Measurements from ENCODE around the gene PLEKHM3. TPM values are rescaled to one million over a fixed set of nuclear protein-coding genes. Genes with fewer than 3 reads are reported as not detected.
"Not testable (repeated sequence)": the region's sequence is repeated elsewhere in the genome, so short reads cannot be mapped to it uniquely, and the experiment has no call there.

Gene PLEKHM3
- total RNA-seq, 1 donor from 2014 or later = 12.5 TPM

DNA sequence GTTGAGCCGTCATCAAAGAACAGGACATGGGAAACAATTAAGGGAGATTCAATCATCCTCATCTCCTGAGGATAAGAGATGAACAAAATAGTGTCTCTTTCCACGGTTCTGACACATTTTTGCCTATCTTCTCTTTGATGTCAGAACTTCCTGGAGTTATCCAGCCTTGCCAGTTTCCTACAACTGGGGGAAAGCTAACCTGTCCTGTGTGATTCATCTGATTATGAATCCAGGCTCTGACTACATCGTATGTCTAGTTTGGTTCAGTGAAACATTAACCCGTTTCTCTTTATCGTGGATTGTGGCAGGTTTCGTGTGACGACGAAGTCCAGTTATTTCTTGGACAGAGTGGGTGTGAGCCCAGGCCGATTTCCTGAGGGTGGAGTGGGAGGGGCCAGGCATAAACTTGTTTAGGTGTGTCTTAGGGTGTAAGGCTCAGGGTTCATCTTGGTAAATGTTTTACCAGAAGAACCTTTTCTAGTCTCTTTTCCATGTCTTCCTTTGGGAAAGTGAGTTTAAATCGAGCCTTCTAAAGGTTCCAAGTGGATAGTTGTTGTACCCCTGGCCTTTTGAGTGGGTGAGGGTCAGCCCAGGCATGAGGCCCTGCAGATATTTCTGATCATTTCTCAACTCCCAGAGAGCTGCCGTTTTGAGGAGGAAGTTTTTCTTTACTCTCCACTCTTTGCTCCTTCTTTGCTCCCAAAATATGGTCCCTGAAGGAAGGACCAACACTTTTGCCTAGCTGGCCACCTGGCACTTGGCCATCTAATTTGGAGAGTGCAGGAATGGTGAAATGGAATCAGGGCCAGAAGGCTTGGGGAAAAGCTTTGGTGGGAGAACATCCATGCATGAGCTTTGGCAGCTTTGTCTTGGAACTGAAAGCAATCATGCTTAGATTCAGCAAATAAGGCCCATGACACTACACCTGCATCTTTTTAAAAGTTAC lies 205.2 kb downstream of the PLEKHM3 start:
- ATAC-seq (ENCODE audit: poor library complexity) = peak; percentile 40
- no peak for DNase-seq
- intact Hi-C loops (cut with DNase I) = no loop called here

DNA sequence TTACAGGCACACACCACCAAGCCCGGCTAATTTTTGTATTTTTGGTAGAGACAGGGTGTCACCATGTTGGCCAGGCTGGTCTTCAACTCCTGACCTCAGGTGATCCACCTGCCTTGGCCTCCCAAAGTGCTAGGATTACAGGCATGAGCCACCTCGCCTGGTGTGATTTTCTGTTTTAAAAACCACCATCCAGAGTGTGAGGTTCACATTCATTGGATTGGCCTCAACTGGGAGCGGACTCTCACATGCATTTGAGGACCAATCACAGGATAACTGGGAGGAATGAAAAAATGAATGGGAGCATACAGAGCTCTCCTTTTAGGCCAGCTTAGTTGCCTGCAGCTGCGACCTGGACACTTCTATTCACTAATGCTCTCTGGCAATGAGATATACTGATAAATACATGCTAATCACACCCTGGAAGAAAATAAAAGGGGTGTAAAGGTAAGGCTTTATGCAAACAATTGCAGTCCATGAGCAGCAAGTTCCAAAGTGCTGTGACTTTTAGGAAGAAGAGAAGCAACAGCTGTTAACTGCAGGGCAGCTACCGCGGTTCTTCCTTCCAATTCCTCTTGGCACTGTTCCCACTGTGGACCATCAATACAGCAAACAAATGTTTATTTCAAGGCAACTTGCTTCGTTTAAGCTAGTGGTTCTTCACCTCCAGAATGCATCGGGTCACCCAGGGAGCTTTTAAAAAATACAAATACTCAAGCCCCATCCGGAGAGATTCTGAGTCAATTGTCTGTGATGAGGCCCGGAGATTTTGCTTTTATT lies 206.1 kb downstream of the PLEKHM3 start:
- intact Hi-C loops (cut with DNase I) = no loop called here
- ATAC-seq (ENCODE audit: poor library complexity) (no peak), DNase-seq (no peak)

DNA sequence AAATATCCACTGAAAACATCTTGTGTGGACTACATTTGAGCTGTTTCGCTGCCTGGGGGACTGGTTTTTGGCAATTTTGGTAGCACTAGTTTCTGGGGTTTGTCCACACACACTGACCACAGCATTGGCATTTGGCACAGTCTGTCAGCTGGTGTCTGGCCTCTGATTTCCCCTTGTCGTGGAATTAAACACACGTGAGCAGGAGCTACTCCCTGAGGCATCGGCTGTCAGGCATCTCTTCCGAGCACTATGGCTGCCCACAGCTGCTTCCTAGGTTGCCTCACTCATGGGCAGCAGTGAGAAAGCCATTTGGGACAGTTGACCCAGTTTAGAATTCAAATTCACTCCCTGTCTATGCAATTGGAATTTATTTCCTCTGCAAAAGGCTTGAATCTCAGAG lies 208.8 kb downstream of the PLEKHM3 start:
- no peak for ATAC-seq (ENCODE audit: poor library complexity)
- intact Hi-C loops (cut with DNase I) = no loop called here

DNA sequence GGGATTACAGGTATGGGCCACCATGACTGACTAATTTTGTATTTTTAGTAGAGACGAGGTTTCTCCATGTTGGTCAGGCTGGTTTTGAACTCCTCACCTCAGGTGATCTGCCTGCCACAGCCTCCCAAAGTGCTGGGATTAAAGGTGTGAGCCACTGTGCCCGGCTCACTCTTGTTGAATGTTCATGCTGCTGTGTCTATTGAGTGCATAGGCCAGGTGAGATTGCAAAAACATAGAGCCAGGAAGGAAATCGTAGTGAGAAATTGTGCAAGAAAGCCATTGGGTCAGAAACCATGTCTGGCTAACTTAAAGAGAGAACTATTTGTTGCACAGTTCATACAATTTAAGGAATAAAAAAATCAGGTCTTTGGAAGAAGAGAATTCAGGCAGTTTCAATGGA lies 210.1 kb downstream of the PLEKHM3 start:
- intact Hi-C loops (cut with DNase I) = no loop called here
- no peak for ATAC-seq (ENCODE audit: poor library complexity)
- no peak for DNase-seq

More for the DNA sequence above, 208.8 kb downstream of the PLEKHM3 start:
- DNase-seq = no peak

DNA sequence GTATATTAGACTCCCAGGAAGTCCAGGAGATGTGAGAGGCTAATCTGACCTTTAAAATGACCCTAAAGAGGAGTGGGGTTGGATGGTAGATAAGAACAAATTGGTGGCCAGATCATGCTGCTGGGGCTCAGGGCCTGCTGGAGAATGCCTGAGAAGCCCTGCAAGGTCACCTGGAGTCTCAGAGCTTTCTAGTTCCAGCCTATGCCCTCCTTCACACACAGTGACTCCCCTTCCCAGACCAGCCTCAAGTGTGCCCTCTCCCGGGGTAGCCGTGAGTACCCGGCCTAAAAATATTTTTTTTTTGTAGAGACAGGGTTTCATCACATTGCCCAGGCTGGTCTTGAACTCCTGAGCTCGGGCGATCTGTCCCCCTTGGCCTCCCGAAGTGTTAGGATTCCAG lies 211.4 kb downstream of the PLEKHM3 start:
- intact Hi-C loops (cut with DNase I) = no loop called here
- ATAC-seq (ENCODE audit: poor library complexity) (no peak), DNase-seq (no peak)

DNA sequence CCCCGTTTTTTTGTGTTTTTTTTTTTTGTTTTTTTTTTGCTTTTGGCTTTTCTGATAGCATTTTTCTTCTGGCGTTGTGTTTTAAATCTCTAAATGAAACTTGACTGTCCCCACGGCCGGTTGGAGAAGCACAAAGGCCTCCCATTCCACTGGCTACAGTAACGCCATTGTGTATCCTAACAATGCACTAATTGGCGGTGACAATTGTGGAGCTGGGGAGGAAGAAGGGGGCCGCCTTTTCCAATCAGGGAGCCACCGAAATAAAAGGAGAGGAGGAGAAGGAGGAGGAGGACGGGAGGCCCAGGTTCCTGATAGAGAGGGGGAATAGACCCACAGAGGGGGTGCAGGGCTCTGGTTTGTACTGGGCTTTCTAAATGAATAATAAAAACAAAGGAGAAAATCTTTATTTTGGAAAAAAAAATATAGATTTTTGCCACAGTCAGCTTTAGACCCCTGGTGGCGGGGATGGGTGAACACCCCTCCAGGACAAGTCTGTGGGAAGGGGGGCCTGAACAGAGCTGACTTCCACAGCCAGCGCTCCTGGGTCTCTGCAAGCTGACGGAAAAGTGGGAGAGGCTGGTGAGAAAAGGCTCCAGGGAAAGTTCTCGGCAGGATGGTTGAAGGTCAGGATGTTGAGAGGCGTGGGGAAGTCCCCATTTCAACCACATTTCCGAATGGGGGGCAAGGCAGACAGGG lies 212.0 kb downstream of the PLEKHM3 start:
- ATAC-seq (ENCODE audit: poor library complexity) = no peak
- intact Hi-C loops (cut with DNase I) = no loop called here
- no peak for DNase-seq

DNA sequence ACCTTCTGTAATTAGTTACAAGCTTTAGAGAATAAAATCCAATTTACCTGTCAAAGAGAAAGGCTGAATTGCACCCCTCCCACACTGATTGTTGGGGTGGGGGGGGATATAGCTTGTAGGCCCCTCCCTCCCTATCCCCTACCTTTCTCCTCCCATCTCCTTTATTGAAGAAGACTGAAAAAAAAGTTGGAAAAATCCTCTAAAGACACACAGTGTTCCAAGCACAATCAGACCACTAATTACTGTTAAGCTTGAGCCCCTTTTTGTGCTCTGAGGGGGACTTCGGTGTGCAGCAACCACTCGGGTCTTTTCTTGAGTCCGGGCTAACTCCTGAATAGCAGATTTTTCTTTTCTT lies 212.6 kb downstream of the PLEKHM3 start:
- DNase-seq (no peak), ATAC-seq (ENCODE audit: poor library complexity) (no peak)
- intact Hi-C loops (cut with DNase I) = no loop called here

DNA sequence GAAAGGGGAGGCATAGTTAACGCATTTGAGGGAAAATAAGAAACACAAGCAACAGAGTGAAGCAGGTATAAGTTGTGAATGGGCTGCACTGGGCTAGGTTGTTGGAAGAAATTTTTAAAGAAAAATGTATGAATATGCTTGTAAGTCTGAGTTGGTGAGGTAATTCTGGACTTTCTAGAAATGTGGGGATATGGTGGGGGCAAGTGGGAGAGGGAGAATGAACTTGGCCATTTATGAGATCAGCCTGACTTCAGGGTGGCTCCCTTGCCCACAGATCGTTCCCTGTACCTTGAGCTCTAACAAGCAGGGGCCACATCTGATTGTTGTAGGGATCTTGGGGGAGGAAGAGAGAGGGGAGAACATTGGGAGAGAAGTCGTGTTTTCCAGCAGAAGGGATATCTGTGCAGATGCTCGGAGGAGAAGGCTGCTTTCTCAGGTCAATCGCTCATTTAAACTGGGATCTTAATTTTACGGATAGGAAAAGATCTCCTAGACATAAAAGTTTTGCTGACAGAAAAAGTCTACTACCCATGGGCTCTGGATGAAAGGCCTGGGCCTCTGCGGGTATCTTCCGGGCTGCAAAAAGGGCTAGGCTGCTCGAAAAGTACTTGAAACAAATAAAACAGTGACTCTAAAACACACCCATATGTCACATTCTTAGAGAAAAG lies 213.1 kb downstream of the PLEKHM3 start:
- ATAC-seq (ENCODE audit: poor library complexity) = no peak
- DNase-seq = no peak
- intact Hi-C loops (cut with DNase I) = no loop called here

DNA sequence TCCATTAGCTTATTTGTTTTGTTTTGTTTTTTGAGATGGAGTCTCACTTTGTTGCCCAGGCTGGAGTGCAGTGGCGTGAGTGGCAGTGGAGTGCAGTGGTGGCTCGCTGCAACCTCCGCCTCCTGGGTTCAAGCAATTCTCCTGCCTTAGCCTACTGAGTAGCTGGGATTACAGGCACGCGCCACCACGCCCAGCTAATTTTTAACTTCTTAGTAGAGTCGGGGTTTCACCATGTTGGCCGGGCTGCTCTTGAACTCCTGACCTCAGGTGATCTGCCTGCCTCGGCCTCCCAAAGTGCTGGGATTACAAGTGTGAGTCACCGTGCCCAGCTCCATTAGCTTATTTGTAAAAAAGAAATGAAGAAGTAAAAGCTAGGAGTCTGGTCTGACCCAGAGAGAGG lies 213.7 kb downstream of the PLEKHM3 start:
- DNase-seq; ATAC-seq (ENCODE audit: poor library complexity); intact Hi-C loops (cut with DNase I): not testable (repeated sequence)

DNA sequence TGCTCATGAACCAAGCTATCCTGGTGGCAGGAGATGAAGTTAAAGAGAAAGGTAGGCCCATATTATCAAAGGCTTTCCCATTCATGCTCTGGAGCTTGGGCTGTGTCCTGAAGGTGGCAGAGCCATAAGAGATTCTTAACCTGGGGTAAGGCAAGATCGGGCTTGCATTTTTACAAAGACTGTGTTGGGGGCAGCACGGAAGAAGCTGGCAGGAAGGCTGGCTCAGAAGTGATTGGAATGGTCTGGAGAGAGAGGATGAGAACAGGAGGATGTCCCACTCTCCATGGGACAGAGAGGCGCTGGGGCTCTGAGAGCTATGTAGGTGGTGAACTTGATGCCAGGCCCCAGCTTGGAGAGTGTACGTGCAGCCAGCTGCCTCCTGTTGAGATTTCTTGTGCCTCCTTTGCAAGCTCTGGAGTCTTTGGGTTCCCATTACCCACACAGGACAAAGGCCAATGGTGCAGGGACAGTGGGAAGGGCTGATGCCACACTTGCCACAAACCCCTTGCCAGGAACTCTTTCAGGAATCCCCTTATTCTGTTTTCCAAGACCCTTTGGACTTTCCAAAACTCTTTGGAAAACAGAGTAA lies 215.0 kb downstream of the PLEKHM3 start:
- no peak for DNase-seq
- intact Hi-C loops (cut with DNase I) = no loop called here

DNA sequence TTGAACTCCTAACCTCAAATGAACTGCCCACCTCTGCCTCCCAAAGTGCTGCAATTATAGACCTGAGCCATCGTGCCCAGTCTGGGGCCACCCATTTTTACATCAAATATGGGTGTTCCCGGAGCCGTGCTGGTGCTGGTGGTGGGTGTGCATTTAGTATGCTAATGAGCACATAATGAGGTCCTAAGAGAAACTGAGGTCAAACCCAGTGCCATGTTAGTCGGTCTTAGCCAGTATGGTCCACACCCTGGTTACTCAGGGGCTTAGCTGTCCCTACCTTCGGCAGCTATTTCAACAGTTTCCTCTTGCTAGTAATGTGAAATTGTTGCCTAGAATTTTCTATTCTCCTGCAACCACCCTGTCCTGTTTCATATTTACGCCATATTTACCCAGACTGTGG lies 217.2 kb downstream of the PLEKHM3 start:
- DNase-seq (no peak), ATAC-seq (ENCODE audit: poor library complexity) (no peak)
- intact Hi-C loops (cut with DNase I) = no loop called here

More for the DNA sequence above, 215.0 kb downstream of the PLEKHM3 start:
- ATAC-seq (ENCODE audit: poor library complexity) = no peak

DNA sequence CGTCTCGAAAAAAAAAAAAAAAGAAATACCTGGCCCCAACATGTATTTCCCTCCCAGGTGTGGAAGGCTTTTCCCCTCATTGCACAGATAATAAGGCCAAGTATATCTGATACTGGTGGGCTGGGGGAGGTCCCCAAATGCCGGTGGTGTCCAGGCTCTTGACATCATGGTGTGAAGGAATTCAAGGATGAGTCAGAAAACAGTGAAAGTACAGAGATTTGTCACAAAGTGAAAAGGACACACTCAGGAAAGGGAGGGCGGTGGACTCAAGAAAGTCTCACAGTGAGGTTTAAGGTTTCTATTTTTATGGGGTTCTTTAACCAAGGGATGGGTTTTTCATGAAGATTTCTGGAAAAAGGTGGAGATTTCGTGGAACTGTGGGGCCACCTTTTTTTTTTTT lies 217.8 kb downstream of the PLEKHM3 start:
- DNase-seq (no peak), ATAC-seq (ENCODE audit: poor library complexity) (no peak)
- intact Hi-C loops (cut with DNase I) = no loop called here

DNA sequence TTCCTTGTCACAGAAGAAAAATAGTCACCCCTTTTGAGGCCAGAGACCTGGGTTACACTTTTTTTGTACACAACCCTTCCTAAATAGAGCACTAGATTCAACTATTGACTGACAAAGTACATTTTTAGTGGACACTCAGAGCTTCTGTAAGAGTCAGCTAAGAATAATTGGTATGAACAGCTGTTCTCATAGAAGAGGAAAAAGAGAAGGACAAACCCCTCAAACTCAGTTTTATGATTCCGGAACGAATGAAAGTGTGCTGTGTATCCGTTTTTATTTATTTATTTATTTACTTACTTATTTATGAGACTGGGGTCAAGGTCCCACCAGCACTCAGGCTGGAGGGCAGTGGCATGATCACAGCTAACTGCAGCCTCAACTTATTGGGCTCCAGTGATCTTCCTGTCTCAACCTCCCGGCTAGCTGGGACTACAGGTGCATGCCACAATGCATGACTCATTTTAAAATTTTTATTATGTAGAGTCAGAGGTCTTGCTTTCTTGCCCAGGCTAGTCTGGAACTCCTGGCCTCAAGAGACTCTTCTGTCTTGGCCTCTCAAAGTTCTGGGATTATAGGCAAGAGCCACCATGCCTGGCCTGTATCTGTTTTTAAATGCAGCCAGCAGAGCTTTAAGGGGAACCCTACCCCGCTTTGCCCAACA lies 219.6 kb downstream of the PLEKHM3 start:
- intact Hi-C loops (cut with DNase I) = no loop called here
- no peak for DNase-seq
- ATAC-seq (ENCODE audit: poor library complexity) = no peak

DNA sequence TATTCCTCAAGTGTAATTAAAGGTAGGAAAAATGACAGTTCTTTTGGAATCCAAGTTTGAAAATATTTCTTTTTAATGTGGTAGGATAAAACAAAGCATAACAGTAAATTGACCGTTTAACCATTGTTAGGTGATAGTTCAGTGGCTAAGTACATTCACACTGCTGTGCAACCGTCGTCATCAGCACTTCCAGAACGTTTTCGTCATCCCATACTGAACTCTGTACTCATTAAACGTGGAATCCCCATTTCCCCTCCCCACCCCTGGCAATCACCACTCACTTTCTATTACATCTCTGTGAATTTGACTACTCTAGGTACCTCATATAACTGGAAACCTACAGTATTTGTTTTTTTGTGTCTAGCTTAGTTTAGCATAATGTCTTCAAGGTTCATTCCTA lies 222.7 kb downstream of the PLEKHM3 start:
- DNase-seq (no peak), ATAC-seq (ENCODE audit: poor library complexity) (no peak)
- intact Hi-C loops (cut with DNase I) = no loop called here

DNA sequence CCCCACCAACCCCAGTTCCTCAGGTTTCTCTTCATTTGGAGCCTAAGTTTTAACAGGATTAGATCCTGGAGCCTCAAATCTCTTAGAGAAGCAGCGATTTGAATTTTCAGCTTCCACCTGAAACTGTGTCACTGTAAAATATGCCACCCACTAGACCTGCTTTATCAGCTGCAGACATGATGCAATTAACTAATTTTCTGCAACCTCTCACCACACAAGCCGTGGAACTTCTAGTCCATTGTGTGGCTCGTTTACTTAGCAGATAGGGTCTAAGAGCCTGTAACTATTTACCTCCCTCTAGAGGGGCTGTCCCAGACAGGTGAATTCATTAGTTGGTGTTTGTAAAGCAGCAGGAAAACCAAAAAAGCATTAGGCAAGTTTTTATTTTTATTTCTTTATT lies 224.1 kb downstream of the PLEKHM3 start:
- ATAC-seq (ENCODE audit: poor library complexity) = no peak
- DNase-seq = no peak
- intact Hi-C loops (cut with DNase I) = no loop called here

DNA sequence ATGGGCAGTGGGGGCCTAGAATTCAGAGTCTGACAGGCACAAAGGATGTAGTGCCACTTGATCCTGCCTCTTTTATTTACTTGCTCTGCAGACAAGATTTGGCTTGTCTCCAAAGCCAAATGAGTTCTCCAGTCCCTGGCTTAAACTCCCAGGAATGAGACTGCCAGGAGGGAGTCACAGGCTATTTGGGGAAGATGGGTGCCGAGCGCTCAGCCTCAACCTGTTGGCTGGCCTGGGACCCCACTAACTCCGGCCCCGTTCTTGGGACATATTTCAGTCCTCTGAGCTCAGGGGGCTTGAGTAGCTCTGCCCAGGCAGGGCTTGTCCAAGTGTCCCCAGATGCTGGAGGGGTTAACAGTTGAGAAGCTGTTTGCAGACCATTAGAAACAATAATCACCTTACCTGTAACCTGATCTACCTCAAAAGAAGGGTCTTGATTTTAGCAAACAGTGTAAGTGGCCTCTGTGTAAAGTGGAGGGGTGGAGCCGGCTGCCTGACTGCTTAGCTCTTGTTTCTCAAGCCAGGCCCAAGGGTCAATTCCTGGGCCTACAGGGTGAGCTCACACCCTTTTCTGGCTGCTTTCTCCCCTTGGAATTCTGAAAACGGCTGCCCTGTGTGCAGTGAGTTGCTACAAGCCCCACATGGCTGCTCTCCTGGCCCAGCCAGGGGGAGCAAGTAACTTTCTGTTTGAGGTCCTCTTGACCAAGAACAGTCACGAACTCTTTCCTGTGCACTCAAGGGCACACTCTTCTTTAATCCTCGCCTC lies 228.6 kb downstream of the PLEKHM3 start:
- intact Hi-C loops (cut with DNase I) = no loop called here
- no peak for DNase-seq
- peak; percentile 87 for ATAC-seq (ENCODE audit: poor library complexity)

DNA sequence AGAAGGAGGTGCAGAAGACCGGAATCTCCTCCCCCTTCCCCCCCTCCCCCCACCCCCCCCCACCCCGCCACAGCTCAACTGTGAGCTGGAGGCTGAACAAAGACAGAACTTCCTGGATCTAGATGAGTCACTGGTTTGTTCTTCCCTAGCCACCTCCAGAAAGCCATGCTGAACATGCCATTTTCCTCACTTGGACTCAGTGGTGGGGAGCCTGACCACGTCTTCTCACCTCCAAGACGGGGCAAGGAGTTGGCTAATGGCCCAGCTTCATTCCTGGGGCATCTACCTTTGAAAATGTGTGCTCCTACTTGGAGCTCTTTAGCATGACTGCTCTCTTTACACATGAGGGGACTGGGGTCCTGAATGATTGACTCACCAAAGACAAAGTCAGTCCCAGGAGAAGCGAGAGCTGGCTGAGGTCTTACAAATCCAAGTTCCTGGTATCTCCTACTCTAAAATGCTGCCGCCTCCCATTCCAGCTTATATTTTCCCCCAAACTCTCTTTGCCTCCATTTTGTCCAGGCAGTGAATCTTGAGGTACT lies 233.0 kb downstream of the PLEKHM3 start:
- intact Hi-C loops (cut with DNase I) = no loop called here
- ATAC-seq (ENCODE audit: poor library complexity) (no peak), DNase-seq (no peak)
